Measurements from ENCODE around the gene CCNJ. TPM values are rescaled to one million over a fixed set of nuclear protein-coding genes. Genes with fewer than 3 reads are reported as not detected.

CCNJ gene
- 5.7 to 8.2 TPM (median 6.7 TPM) in 5 replicates for total RNA-seq (2022; extraction: Qiagen RNA extraction)

GRCh38 chr10:96043033-96043892 is at the start of gene CCNJ:
CCNJ (plus strand) TSS chr10:96043583; CDS start chr10:96044394, 811 bp downstream.

Other genes with a start within 250 kb of the CCNJ start
- 0.21 to 0.28 TPM in 2 of 5 replicates, not detected in the others for gene CC2D2B, start 135.6 kb upstream of the CCNJ start, total RNA-seq (2022; extraction: Qiagen RNA extraction)
- gene ZNF518A, start 86.7 kb downstream of the CCNJ start, total RNA-seq (2022; extraction: Qiagen RNA extraction): 6.2 to 8.7 TPM (median 7.1 TPM) in 5 replicates
- gene BLNK, start 228.0 kb downstream of the CCNJ start, total RNA-seq (2022; extraction: Qiagen RNA extraction): not detected in 5 replicates